Measurements from ENCODE around the gene SEMA3B.

DNA sequence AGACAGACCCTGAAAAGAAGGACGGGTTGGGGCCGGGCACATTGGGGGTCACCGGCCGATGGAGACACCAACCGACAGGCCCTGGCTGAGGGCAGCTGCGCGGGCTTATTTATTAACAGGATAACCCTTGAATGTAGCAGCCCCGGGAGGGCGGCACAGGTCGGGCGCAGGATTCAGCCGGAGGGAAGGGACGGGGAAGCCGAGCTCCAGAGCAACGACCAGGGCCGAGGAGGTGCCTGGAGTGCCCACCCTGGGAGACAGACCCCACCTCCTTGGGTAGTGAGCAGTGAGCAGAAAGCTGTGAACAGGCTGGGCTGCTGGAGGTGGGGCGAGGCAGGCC lies 7.8 kb downstream of the SEMA3B start:
- TF ChIP-seq CTCF (IDR thresholded peaks at IDR 0.05; ENCODE audit: poor library complexity), result no peak
- no peak for TF ChIP-seq EZH2phosphoT487 (IDR thresholded peaks at IDR 0.05; ENCODE audit: low read depth, severe bottlenecking, unreplicated experiment)

Data from hepatocyte (in vitro differentiated cells).